Adrenal gland (tissue), 12 donors: Measurements from ENCODE around the gene EVI5L. TPM values are rescaled to one million over a fixed set of nuclear protein-coding genes. Genes with fewer than 3 reads are reported as not detected.

Source experiments
- DNase-seq, 7 donors: peaks; one replicate each; pipeline ENCODE4 v3.0.0-alpha.2; 2019 to 2020
- H3K27ac ChIP-seq, 5 donors: fragments of 200-600 bp; sonication (generic) in 4 of 5; 1 replicate in 3 of 5; 2 replicates in 2 of 5; pipeline versions ENCODE4 v1.5.1 to v1.8.0; 2016 to 2020; ENCODE audit warnings: mild to moderate bottlenecking in 1 of 5
- H3K27me3 ChIP-seq: fragments of 200-600 bp; 2 replicates; pipeline ENCODE4 v1.8.0; 2021
- H3K36me3 ChIP-seq, 2 donors: fragments of 200-600 bp; replicated peaks in 1 of 2; 1 replicate in 1 of 2; 2 replicates in 1 of 2; pipeline versions ENCODE4 v1.5.1 to v1.8.0; 2018 to 2022
- H3K4me1 ChIP-seq, 2 donors: fragments of 200-600 bp; replicated peaks in 1 of 2; 1 replicate in 1 of 2; 2 replicates in 1 of 2; pipeline versions ENCODE4 v1.5.1 to v1.8.0; 2018 to 2021
- H3K4me3 ChIP-seq, 4 donors: fragments of 200-600 bp; sonication (generic) in 3 of 4; one replicate each; pipeline ENCODE4 v1.5.1; 2016 to 2018
- H3K9me3 ChIP-seq, 3 donors: fragments of 200-600 bp; sonication (generic) in 1 of 3; replicated peaks in 1 of 3; 1 replicate in 2 of 3; 2 replicates in 1 of 3; pipeline versions ENCODE4 v1.5.1 to v1.8.0; 2016 to 2021
- CTCF ChIP-seq, 6 experiments: fragments of 450-650 bp in 4 of 6; fragments of 200-600 bp in 2 of 6; sonication (generic) in 1 of 6; IDR thresholded peaks; 1 replicate in 5 of 6; 2 replicates in 1 of 6; pipeline versions ENCODE4 v1.5.1 to v1.8.0; 2016 to 2021; ENCODE audit warnings: antibody characterized with exemption in 6 of 6, mild to moderate bottlenecking in 2 of 6, moderate library complexity in 1 of 6
- POLR2A ChIP-seq, 2 donors: fragments of 450-650 bp; IDR thresholded peaks; one replicate each; pipeline ENCODE4 v1.6.1; 2017; ENCODE audit warnings: antibody characterized with exemption in 2 of 2, mild to moderate bottlenecking in 2 of 2, moderate library complexity in 1 of 2
- WGBS, 4 donors: extraction: QIAGEN DNeasy Blood & Tissue Kit in 2 of 4; methylation state at CpG; one replicate each; pipeline versions ENCODE4 v1.1.5 to v1.1.7; 2013 to 2017; 5-methylcytosine and 5-hydroxymethylcytosine counted together
- intact Hi-C, 2 donors: fragments of 100-400 bp; cut with DNase I; formaldehyde crosslinking; loops; one replicate each; pipeline versions ENCODE4 v1.14.1 to v1.15.0; 2022 to 2023
- polyA plus RNA-seq, 3 donors: library from polyadenylated mRNA; stranded (reverse); fragments of 200-250 nt in 2 of 3; fragments of 350-450 nt in 1 of 3; fragmentation: Illumina TruSeq in 1 of 3; extraction: RNeasy Lipid Tissue Mini Kit (QIAGEN cat#74804) in 1 of 3; gene quantifications; one replicate each; pipeline ENCODE4 v1.2.3, GENCODE V29; 2013 to 2014
- total RNA-seq, 9 donors: library from RNA; depleted of rRNA in 4 of 9; stranded (reverse); fragments of >200 nt in 4 of 9; fragments of 120-200 nt in 1 of 9; fragmentation: NEBNext Ultra II Directional in 1 of 9; extraction: Animal tissue kit (Norgen Biotek cat#: 25700) in 1 of 9; gene quantifications; one replicate each; pipeline versions ENCODE4 v1.1.0 to v1.2.4, GENCODE V29; 2013 to 2023
- donor health status: healthy with polysubstance abuse.
- donor health status: Bipolar disorder and iron deficiency.
- donor health status: DM: yes; HTN: yes; CAD: no.
- donor health status: DM: no; HTN: no; CAD: no.
- donor health status: DM: no; HTN: no; CAD: no.
- donor health status: DM: yes; HTN: yes; CAD: no.

Gene EVI5L
- total and polyA plus RNA-seq, 12 donors: 8.8 to 22.2 (median 20.5) TPM

GRCh38 chr19:7793493-7793892, 36.5 kb upstream of the EVI5L start:
- WGBS, 4 donors: 82 to 86% (median 84%) methylated on average over 3 of the region's 3 CpGs
- TF ChIP-seq POLR2A (IDR thresholded peaks at IDR 0.05) (no peak), CTCF (IDR thresholded peaks at IDR 0.05) (no peak)
- Histone ChIP-seq H3K4me1 (peaks cover 7 to 9% of the 10 kb centered on the region in 2 donors), H3K9me3 (no peaks in the 10 kb centered on the region), H3K27me3 (no peaks in the 10 kb centered on the region), H3K27ac (no peak overlapping the region), H3K36me3 (no peaks in the 10 kb centered on the region), H3K4me3 (no peak overlapping the region)
- no peak for DNase-seq
- intact Hi-C loops: loop anchor here in 1 of 2 donors (10.0 kb wide), 2 partner anchors 109 to 429 kb away; partner anchors contain the start of gene TRAPPC5

- H3K4me3 ChIP-seq: no peak overlapping the region
- no peaks in the 10 kb centered on the region for H3K27me3 ChIP-seq
- WGBS, 4 donors: 71 to 79% (median 76%) methylated on average over 8 of the region's 8 CpGs
- no peaks in the 10 kb centered on the region for H3K9me3 ChIP-seq
- no peaks in the 10 kb centered on the region for H3K36me3 ChIP-seq
- DNase-seq: no peak
- H3K27ac ChIP-seq: no peak overlapping the region
- intact Hi-C loops: loop anchor here in 1 of 2 donors (10.0 kb wide), 2 partner anchors 111 to 431 kb away; partner anchors contain the start of gene TRAPPC5
- TF ChIP-seq POLR2A (IDR thresholded peaks at IDR 0.05) (no peak), CTCF (IDR thresholded peaks at IDR 0.05) (no peak)
- H3K4me1 ChIP-seq: peaks cover 0 to 7% of the 10 kb centered on the region in 2 donors
Observed at GRCh38 chr19:7795555-7796161, 34.4 kb upstream of the EVI5L start.

GRCh38 chr19:7799640-7800355, 30.2 kb upstream of the EVI5L start:
- peak; percentile 72 to 85 (median 80) for DNase-seq
- no peaks in the 10 kb centered on the region for H3K9me3 ChIP-seq
- 1 to 3% (median 2%) methylated on average over 20 to 34 of the region's 34 CpGs for WGBS, 4 donors
- TF ChIP-seq POLR2A (IDR thresholded peaks at IDR 0.05): no peak
- peak; percentile 53 to 78 (median 72) for TF ChIP-seq CTCF (IDR thresholded peaks at IDR 0.05)
- no peaks in the 10 kb centered on the region for H3K36me3 ChIP-seq
- no peak overlapping the region for H3K27ac ChIP-seq
- H3K4me3 ChIP-seq: peak overlapping the region in 1 of 4 donors; percentile 42
- H3K4me1 ChIP-seq: peaks cover 0 to 7% of the 10 kb centered on the region in 2 donors
- no peaks in the 10 kb centered on the region for H3K27me3 ChIP-seq
- intact Hi-C loops: loop anchor here in 1 of 2 donors (5.0 to 10.0 kb wide), 3 partner anchors 115 to 435 kb away; partner anchors contain the start of gene TRAPPC5

GRCh38 chr19:7801020-7801570, 28.9 kb upstream of the EVI5L start:
- Histone ChIP-seq H3K9me3 (no peaks in the 10 kb centered on the region), H3K27ac (no peak overlapping the region), H3K36me3 (no peaks in the 10 kb centered on the region), H3K4me1 (peaks cover 0 to 7% of the 10 kb centered on the region in 2 donors), H3K27me3 (no peaks in the 10 kb centered on the region), H3K4me3 (no peak overlapping the region)
- intact Hi-C loops: loop anchor here in 1 of 2 donors (5.0 kb wide), 1 partner anchor 234 kb away; no protein-coding TSS in a partner anchor
- WGBS, 4 donors: 81 to 87% (median 84%) methylated on average over 17 of the region's 17 CpGs
- DNase-seq: no peak
- no peak for TF ChIP-seq POLR2A (IDR thresholded peaks at IDR 0.05)
